HG03520 (cell line): ENCODE data around the gene STARD9.
"Not testable (repeated sequence)": the region's sequence is repeated elsewhere in the genome, so short reads cannot be mapped to it uniquely, and the experiment has no call there.

Source experiments
- ATAC-seq: cut with Tn5 transposase; IDR thresholded peaks from one replicate; pipeline ENCODE4 v1.9.1; 2021; ENCODE audit warnings: mild to moderate bottlenecking, moderate library complexity; ENCODE audit not compliant: unreplicated experiment

STARD9 gene

DNA sequence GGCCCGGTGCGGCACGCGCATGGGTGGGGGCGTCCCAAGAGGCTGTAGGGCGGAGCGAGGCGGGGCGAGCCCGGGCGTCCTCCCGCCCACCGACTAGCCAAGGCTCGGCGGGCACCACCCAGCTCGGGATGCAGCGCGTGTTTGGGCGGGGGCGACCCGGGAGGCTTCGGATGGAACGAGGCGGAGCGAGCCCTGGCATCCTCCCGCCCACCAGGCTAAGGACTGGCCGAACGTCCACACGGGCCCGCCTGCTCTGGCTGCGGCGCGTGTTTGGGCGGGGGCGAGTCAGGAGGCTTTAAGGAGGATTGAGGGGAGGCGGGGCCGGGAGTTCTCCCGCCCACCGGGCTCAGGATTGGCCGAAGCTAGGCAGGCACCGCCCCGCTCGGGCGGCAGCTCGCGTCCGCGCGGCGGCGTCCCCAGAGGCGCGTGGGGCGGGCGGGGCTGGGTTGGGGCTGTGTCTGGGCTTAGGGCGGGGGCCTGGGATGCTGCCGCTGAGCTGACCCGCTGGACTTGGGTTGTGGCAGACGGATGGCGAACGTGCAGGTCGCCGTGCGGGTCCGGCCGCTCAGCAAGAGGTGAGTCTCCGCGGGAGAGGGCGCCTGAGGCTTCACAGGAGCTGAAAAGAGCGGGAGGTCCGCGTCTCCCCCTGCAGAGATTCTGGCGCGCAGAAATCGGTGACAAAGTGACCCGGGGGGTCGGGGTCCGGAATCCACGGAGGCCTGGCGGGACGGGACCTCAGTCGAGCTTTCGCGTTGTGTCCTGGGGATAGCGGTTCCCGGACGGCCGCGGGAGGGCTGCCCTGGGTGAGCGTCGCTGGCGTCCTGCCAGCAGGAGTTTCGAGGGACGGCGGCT is at the start of gene STARD9:
STARD9 (plus strand) TSS at position 419 of the 852 bp plus-strand sequence; CDS start at position 529, 110 bp downstream.
- peak; percentile 85 for ATAC-seq

DNA sequence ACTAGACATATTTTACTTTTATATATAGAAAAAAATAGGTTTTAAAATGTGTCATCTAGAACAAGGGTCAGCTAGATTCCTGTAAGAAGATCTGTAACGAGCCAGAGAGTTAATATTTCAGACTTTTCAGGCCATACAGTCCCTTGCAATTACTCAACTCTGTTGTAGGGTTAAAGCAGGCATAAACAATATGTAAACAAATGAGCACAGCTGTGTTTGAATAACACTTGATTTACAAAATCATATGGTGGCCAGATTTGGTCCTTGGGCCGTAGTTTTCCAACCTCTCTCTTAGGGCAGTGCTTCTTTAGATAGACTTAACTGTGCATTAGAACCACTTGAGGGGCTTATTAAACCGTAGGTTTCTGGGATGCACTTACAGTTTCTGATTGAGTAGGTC is 46.4 kb upstream of the STARD9 start:
- ATAC-seq = no peak

DNA sequence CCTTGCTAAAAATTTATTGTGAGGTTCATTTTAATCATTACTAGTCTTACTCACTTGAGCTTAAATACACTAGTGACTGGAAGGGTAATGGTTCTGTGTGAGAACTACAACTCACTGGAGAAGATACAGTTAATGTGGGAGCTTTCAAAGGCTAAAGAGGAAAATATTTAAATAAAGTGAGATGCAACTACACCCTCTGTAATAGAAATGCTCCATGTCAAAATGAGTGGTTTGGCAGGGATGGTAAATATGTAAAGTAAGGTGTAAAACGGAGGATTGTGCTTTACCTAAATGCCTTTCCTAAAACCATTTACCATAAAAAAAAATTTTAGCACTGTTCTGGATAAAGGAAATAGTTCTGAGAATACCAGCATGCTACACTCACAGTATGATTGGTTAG is 42.2 kb upstream of the STARD9 start:
- no peak for ATAC-seq

DNA sequence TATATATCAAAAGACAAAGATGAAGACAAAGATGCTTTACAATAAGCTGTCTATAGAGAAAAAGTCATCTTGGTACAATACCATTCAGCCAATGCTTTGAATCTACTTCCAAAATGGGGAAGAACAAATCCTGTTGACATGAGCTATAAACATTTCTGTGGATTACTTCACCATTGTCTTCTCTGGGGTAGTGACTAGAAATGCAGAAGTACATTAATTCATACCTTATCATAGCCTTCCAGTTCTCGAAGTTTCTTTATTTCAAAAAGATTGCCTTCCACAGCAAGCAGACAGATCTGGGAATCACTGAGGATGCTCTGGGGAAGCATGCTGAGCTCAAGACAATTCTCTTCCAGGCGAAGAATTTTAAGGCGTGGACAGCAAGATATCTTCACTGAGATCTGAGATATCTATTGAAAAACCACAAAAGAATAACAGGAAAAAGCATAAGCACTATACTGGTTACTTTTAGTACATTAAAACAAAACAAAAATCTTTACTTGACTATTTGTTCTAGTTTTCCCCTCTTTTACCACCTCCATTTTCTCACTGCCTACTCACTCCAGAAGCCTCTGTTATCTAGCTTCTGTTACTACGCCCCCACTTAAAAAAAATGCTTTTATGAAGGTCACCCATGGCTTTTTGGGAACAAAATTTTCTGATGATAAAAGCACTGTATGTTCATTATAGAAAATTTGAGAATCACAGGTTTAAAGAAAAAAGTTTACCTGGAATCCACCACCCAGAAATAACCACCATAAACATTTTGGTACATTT is 30.4 kb upstream of the STARD9 start:
- ATAC-seq = no peak

DNA sequence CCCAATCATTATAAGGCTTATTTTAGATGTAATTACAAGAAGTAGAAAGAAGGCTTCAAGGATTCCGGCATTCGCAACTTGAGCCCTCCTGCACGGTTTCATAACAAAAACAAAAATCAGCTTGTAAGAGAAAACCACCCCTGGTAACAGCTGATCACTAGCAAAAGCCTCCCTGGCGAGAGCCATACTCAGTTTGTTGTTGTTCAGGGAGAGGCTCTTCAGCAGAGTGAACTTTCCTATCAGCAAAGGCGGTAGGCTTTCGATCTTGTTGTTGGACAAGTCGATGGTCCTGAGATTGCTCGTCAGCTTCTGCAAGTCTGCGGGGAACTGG is 27.5 kb upstream of the STARD9 start:
- ATAC-seq = peak; percentile 3

DNA sequence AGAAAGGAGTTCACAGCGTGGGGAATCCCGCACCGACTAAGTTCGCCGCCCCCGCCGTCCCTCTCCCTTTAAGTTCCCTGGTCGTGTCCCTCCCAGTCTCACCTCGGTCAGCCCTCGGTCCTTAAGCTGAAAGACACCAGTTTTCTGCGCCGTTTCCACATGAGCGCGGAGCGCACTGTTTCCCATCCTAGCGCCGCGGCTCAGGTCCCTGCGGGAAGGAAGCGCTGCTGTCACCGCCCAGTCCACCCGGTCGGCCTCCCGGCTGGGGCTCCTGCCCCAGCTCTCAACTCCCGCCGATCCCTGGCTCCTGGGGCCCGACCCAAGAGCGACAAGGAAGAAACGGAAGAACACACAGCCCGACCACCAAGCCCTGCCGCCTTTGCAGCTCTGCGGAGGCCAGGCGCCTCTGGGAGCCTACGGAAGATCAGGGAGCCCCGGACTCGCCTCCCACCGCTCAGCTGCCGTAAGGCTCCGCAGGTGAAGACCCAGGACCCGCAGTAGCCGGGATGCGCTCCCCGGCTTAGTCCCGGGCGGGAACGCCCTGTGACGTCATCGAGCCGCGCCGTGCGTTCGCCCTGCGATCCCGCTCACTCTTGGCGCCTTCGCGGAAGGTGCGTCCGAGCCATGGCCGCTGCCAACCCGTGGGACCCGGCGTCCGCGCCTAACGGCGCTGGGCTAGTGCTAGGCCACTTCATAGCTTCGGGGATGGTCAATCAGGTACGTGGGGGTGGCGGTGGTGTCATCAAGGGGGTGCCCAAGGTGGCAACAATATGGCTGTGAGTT is 27.0 kb upstream of the STARD9 start, which contains the start of the genes HAUS2 and LRRC57:
HAUS2 (plus strand) TSS at position 590 of the 783 bp plus-strand sequence; CDS start at position 625, 35 bp downstream.
LRRC57 (minus strand) TSS at position 545 of the 783 bp plus-strand sequence; CDS start at position 186, 359 bp downstream.
- peak; percentile 71 for ATAC-seq

DNA sequence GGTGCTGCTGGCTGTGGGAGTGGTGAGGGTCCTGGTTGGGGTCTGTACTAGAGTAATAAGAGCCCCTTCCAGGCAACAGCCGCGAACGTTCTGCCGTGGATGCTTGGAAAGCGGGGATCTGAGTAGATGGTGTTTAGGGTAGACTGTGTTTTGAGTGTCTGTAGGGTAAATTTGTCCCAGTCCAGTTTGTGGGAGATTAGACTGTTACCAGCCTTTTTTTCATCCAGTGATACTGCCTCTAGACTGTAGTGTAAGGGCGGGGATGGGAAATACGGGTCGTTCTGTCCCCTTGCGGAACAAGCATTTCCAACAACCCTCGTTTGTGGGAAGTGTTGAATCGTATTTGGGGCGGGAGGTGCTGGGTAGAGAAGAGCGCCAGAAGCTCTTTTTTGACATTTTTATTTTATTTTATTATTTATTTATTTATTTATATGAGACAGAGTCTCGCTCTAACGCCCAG is 26.3 kb upstream of the STARD9 start:
- ATAC-seq = no peak

DNA sequence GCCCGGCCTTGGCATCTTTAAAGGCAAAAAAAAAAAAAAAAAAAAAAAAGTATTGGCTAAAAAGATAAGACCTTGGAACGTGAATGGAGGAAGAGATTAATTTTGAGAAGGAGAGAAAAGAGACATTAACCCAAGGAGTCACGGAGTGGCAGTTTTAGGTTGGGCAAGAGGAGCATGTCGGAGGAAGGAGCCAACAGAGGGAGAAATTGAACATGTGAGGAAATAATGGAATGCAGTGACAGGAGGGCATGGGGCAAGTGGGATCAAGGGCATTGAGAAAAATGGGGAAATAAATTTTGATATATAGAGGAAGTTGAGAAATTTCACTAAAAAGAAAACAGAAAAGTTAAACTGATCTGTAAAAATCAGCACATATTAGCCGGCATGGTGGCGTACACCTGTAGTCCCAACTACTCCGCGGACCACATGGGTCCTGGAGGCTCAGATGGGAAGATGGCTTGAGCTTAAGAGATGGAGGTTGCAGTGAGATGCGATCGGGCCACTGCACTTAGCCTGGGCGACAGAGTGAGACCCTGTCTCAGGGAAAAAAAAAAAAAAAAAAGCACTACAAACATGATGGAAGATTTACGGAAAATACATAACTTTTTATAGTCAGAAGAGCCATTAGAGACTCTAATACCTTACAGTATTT is 25.5 kb upstream of the STARD9 start:
- ATAC-seq = no peak

DNA sequence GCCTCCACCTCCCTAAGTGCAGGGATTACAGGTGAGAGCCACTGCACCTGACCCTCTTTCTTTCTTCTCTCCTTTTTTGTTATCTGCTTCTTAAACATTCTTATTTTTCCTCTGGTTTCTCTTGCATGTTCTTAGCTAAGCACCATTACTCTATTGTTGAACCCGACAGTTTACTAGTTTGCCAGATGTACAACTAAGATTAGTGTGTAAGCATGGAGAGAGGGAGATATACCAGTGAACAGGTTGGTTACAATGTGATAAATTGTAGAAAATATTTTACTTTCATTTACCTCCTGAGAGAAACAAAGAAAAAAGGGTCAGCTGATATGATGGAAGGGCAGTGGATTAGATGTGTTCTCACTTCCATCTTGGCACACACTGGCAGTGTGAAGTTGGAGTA is 21.9 kb upstream of the STARD9 start:
- ATAC-seq = no peak

DNA sequence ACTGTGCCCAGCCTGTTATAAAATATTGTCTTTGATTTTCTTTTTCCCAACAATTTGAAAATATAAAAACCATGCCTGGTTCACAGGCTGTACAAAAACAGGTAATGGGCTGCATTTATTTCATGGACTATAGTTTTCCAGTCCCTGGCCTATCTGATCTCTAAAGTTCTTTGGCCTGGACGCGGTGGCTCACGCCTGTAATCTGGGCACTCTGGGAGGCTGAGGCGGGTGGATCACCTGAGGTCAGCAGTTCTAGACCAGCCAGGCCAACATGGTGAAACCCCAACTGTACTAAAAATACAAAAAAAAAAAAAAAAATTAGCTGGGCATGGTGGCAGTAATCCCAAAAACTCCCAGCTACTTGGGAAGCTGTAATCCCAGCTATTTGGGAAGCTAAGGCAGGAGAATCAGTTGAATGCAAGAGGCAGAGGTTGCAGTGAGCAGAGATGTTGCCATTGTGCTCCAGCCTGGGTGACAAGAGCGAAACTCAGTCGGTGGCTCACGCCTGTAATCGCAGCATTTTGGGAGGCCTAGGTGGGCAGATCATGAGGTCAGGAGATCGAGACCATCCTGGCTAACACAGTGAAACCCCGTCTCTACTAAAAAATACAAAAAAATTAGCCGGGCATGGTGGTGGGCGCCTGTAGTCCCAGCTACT is 18.7 kb upstream of the STARD9 start:
- not testable (repeated sequence) for ATAC-seq

DNA sequence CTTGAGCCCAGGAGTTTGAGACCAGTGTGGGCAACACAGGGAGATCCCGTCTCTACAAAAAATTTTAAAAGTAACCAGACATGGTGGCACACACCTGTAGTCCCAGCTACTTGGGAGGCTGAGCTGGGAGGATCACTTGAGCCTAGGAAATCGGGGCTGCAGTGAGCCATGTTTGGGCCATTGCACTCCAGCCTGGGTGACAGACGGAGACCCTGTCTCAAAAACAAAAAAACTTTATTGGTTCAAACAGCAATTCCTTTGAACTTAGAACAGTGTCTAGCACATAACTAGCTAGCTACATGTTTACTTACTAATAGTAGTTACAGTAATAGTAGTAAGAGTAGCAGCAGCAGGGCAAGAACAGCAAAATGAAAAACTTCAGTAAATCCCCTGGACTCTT is 16.7 kb upstream of the STARD9 start:
- ATAC-seq = no peak

DNA sequence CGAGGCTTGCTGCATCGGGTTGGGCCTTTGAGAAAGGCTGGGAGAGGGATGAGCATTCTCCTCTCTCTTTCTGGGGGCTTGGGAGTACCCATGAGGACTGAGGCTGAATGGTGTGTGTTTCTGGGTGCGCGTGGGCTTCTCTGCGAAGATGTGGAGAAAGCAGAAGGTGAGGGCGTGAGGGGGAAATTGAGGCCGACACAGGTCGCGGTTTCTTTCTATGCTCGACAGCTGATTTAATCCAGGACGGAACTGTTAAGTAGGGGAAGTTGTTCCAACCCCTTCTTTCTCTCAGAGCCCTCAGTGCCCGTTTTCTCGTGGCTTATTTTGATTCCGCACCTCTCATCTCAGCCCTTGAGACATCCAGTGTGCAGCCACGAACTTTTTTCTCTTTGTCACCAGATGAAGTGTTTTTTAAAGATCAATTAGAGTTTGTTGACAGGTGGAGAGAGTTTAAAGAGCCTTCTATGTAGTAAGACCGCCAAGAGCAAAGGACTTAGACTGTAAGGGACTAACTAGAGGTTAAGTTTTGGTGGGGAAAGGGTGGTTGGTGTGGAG is 711 bp downstream of the STARD9 start:
- no peak for ATAC-seq

DNA sequence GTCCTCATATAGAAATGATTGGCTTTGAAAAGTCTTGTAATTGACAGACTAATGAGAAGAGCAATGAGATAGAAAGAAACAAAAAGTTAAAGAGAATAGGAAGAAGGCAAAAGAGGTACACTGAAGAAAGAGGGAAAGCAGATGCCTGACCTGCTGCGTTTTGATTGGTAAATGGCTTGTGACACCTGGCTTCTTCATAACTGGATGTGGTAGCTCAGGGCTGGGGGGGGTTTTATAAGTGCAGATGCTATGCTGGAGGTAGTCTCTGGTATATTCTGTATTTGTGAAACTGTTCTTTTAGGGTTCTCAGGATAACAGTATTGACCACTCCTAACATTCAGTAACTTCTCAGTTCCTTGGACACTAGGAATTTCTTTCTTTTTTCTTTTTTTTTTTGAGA is 1.4 kb downstream of the STARD9 start:
- ATAC-seq = no peak

DNA sequence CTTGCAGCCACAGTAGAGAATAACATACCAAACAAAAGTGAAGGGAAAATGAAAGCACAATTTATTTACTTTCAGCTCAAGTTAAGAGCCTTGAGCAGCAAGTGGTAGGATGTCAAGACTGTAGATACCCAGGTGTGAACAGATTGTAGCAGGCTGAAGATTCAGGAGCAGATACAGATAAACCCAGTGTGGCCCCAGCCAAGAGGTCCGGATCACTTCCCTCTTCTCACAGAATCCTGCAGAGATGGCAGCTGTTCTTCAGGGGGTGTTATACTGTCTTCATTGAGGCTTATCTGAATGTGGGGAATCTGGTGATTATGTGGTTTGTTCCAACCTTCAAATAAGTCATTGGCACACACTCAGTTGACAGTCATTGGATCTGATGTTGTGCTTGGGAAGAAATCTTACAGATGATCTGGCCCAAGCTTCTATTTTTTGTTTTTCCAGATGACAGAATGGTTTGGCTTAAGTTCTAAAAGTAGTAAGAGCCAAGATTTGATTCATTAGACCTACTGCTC is 2.2 kb downstream of the STARD9 start:
- ATAC-seq = no peak

DNA sequence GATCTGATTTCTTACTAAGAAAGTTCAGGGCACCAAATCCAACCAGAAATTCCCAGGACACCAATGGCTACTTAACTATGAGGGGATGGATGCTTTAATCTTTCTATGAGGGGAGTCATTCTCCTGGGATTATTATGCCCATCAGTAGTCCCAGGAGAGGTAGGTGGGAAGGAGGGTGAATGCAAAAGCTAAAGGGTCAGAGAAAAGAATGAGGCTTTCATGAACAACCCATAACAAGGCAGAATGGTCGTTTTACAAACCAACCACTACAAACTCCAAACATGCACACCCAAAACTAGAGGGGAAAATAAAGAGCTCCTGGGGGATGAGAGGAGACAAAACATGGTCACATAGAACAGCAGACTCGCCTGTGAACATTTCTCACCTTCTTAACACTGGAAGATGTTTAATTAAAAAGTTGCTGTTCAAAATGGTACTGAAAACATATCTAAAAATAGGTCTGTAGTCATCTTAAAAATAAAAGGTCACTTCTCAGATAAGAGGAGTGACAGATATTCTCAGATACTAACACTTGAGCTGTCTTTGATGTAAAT is 3.7 kb downstream of the STARD9 start:
- no peak for ATAC-seq

DNA sequence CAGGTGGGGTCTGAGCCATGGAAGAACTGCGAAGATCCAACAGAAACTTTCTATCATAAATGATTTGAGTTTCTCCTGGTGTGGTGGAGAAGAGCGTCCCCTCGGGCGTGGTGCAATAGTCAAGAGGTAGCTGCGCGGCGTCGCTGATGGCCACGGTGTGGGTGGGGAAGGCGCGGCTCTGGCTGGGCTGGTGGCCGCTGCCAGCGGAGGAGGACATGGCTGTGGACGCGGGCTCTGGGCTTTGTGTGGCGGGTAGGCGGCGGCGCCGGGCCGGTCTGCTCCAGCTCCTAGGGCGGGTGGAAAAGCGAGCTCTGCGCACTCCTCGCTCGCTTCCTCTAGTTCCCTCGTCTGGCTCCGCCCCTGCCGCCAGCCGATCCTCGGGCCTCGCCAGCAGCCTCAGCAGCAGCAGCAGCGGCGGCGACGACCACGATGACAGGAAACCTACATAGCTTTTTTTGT is 5.9 kb downstream of the STARD9 start:
- no peak for ATAC-seq

DNA sequence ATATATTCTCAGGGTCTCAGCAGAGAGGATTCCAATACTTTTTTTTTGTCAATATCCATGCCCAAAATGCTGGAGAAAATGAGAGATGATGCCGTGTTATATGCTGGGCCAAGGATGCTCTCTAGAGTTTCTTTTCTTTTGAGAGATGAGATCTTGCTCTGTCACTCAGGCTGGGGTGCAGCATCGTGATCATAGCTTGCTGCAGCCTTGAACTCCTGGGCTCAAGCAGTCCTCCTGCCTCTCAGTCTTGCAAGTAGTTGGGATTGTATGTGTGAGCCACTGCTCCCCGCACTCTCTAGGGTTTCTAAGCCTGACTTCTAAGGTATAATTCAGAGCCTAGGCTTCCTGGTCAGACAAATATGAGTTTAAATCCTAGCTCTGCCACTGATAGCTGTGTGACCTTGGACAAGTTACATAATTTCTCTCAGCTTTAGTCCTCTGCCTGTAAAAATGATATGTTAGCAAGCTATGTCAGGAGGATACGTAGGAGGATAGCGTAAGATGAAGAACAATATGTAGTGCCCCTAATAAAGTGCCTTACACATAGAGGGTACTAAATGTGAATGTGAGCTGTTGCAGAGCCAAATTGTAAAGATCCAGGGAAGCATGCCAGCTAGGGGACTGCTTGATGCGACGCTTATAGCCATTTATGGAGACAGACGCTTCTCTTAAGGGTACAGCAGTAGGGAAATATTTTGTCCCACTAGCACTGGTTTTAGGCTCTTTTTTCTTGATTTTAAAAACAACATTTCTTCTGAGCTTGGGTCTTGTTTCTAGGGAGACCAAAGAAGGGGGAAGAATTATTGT is 7.4 kb downstream of the STARD9 start:
- no peak for ATAC-seq

DNA sequence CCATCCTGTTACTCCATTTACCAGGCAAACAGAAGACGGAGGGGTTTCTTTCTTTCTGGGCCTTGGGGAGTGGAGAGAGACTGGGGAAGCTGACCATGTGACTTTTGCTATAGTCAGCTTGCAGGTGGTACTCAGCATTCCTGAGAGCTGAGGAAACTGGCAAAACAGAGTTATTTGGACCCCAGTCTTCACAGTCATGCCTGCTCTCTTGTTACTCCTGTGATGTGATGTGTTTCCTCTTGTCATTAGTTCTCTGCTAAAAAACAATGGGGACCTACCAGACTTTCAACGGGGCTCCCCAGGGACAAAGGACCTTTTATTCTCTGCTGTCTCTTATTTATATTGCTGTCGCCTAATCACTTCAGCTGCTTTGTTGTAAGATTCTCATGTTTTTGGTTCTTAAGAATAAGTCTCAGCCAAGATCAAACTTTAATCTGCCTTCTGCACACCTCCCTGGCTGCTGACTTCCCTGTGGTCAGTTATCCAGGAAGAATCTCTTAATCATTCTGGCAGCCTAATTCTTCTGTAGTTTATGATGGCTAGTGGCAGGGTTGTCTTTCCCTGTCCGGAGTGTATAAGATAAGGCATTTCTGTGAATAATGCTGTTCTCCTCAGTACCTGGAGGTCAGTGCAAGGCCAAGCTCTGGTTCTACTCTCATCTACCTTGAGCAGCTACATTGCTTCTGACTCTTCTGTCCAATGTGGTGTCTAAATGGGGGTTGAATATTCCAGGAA is 8.8 kb downstream of the STARD9 start:
- no peak for ATAC-seq
